Measurements from ENCODE around the gene PRKAR2B.

Gene PRKAR2B

DNA sequence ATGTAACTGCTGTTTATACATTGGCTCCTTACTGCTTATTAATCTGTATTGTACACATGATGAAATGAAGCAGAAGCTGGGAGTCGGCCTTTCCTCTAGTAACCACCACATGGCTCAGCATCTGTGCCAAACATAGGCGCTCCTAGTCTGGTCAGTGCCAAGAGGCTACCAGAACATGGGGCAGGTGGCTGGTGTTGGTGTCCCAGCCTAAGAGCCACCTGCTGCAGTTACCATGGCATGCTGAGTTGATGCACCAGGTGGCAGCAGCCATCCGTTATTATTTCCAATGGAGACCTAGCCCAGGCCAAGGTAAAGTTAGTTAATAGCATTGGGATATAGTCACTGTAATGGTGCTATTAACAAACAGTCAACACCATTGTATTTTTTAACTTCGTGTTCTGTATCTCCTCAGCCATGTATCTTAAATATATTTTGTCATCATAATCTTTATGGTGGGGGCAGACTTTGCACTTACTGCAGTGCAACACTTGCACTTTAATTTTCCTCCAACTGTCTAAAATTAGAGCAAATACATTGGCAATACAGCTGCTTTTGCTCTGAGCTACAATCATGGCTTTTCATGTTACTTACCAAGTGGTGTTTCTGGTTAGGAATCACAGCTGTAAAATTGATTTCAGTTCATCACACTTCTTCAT is 157.4 kb downstream of the PRKAR2B start:
- DNase-seq, result no peak

DNA sequence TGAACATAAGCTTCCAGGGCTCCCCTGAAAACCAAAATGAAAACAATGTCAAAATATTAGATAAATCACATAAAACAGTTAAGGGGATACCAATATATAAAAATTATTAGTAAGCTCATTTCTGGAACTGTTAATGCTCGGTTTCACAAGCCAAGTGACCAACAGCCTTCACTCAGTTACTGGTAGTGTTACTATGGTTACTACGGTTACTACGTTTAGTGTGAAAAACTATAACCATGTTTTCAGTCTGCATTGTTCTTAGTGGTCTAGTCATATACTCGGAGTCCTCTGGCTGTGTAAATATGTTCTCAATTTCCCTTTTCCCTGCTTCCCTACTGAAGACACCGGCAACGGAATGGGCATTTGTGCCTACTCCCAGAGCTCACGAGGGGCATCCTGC is 159.1 kb downstream of the PRKAR2B start:
- no peak for DNase-seq

DNA sequence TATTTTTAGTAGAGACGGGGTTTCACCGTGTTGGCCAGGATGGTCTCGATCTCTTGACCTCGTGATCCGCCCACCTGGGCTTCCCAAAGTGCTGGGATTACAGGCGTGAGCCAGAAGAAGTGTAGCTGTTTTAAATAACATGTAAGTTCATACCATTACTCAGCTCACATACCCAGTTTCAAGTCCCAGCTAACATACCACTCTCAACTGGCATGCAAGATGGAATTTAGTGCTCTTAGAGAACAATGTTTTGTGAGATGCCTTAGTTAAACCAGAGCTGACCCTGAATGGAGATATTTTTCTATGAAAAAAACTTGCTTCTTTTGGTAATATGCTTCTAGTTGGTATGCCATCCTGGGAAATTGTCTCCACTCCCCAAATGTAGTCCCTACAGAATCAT is 161.6 kb downstream of the PRKAR2B start:
- DNase-seq, result no peak

DNA sequence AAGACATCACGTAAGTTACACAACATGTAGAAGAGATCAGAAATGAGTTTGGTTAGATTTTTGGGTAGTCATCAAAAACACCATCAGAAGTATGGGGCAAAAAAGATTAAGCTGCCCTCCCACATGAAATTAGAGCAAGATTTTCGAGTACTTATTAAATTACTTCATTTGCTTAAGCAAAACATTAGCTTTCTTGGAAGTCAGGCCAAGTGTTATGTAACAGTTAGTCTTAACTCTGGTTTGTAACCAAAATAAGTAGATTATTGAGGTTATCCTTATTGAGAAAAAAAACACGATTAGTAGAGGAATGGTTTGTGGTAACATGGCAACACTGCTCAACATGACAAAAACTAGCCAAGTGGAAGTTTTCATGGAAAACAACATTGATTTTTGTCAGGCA is 162.2 kb downstream of the PRKAR2B start:
- no peak for DNase-seq

DNA sequence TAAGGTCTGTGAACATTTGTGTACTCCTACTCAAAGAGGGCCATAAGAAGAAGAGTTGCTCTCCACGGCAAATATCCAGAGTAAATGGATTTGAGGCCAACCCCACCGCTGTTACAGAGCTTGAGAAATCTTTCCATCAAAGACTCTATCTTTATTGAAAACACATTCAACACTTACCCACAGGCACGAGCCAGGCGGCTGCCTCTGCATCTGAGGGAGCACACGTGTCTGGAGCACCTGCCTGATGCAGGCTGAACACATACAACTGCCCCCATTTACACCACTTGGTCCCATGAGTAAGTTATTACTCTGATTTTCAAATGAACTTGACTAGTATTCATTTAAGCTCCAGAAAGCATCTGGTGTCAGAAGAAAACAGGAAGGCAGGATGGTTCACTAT is 163.0 kb downstream of the PRKAR2B start:
- no peak for DNase-seq

DNA sequence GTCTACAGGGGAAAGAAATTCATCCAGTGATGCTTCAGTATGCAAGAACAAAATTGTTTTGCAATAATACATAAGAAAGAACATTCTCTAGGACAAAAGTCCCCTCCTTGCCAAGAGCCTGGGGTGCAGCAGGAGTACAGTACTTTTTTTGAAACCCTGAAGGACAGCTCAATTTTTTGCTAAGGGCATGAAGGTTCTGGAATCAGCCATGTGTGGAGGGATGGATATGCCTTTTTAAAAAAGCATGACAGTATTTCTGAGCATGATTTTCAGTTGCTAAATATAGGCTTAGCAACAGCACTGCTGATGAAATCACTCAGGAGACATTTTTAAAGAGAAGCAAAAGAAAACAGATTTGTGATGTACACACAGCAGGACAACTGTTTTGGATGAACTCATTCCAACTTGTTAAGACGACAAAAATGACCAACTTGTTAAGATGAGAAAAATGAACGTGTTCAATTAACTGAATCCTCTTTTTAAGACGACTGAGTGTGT is 163.6 kb downstream of the PRKAR2B start:
- DNase-seq, result no peak

DNA sequence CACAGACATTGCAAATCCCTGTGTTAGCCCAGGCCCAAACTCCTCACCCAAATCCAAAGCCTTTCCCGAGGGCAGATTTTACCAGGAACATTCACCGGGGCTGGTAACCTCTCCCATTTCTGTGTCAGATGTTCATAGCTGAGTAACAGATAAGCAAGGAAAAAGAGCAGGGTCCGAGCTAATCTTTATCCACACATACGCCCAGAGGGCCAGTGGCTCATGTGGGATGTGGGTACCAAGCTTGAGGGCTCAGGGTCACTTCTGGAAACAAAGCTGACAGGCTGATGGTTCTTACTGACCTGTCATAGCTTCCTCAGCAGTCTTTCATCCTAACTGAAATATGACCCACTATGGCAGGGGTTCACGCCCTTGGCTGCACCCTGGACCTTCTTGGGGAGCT is 164.1 kb downstream of the PRKAR2B start:
- DNase-seq, result no peak

DNA sequence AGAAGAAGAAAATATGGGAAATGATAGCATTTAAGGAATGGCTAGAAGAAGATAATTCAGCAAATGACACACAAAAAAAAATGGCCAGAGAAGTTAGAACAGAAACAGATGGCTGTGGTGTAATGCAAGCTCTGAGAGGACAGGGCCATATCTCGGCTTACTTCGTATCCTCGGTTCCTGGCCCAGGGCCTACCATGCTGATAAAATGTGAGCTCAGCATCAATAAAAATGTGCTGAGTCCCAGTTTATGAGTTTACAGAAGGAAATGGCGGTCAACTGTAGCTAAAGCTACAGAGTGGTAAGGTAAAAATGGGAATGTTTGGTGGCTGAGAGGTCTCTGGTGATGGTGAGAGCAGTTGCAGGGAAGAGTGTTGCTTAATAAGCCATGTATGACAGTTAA is 165.1 kb downstream of the PRKAR2B start:
- DNase-seq, result no peak

DNA sequence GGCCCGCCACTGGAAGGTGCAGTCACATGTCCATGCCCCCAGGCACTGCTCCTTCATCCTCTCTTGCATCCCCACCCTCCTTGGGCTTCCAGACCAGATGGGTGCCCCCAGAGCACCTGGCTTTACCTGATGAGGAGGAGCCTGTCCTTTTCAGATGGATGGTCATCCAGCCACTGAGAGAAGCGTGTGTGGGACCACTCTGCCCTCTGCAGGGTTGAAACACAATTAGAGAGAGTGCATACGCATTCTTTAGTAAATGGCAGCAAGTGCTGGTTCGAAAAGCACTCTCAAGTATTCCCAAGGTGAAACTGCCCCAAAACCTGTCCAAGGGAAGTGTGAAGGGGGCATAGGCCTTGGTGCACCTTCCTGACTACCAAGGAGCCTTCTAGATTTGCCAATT is 165.9 kb downstream of the PRKAR2B start:
- no peak for DNase-seq
